HG02943 (cell line): ENCODE measurements around the gene SLC39A11.

Source experiments
- ATAC-seq: cut with Tn5 transposase; IDR thresholded peaks from one replicate; pipeline ENCODE4 v1.9.1; 2021; ENCODE audit warnings: mild to moderate bottlenecking, low read depth, moderate library complexity; ENCODE audit not compliant: unreplicated experiment

The SLC39A11 gene

DNA sequence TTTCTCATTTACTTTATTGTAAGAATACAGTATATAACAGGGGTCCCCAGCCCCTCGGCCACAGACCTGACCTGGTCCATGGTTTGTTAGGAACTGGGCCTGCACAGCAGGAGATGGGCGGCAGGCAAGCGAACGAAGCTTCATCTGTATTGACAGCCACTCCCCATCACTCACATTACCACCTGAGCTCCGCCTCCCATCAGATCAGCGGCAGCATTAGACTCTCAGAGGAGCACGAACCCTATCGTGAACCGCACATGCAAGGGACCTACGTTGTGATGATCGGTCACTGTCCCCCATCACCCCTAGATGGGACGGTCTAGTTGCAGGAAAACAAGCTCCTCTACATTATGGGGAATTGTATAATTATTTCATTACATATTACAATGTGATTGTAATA, 410.6 kb downstream of the SLC39A11 start:
- ATAC-seq = no peak

DNA sequence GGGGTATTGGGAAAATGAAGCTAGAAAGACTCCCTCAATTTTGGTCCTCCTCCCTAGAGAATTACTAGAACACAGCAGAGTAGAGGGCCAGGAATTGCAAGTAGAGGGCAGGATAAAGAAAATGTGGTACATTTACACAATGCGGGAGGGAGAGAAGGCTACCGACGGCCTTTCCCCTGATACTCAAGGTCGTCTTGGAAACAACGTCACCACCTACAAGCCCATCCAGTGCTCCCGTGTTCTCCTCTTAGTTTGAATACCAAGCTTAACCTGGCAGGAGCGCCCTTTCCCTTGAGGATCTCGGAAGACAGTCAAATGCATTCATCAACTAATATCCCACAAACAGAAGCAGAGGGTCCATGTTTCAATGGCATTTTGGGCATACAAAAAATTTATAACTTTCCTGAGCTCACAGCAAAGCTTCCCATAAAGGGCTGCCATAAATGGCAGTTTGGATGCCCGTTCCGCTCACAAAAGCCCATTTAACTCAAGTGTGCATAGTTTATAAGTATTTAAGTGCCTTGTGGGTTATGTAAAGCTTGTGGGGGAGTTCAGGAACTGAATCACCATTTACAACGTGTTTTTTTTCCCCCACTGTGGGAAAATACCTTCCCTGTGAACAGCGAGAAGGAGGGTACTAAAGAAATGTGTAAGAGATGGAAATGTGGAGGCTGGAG, 414.6 kb downstream of the SLC39A11 start:
- no peak for ATAC-seq

DNA sequence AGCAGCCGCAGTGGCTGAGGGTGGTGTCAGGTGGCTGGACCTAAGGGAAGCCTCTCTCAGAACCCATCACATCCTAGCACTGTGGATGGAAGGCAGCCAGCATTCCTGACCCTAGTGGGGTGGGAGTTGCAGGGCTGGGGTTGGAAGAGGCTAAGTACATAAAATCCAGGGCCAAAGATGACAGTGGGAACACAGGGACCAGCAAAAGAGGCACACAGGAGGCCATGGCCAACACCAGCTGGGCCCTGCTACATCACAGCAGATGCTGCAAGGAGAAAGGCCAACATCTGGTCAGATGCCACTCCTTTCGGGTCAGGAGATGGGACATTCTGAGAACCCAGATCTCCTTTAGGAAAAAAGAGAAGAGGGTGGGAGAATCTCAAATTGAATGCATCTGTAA, 415.4 kb downstream of the SLC39A11 start:
- no peak for ATAC-seq

DNA sequence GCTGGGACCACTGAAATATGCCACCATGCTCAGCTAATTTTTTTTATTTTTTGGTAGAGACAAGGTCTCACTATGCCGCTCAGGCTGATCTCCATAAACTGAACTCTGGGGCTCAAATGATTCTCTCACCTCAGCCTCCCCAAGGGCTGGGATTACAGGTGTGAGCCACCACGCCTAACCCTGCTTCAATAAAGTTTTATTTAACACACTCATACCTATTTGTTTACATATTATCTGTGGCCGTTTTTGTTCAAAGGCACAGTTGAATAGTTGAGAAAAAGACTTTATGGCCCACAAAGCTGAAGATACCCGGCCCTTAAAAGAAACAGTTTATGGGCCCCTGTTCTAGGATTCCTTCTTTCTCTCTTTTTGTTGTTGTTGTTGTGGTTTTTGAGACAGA, 419.8 kb downstream of the SLC39A11 start:
- ATAC-seq = no peak

DNA sequence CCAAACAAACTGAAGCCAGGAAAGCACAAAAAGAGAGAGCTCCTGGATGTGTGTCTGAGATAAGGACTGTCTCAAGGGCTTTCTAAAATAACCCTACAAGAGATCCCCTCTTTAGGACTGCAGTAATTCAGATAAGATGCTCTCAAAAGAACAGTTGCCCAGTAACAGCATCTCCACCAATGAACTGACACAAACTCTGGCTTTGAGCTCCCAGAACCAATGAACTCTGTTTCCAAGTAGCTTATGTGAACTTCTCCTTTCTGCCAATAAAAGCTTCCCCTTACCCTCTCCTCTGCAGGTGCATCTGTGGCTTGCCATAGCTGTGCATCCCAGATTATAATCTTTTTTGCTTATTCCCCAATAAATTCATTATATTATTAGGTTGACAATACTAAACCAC, 421.5 kb downstream of the SLC39A11 start:
- no peak for ATAC-seq

DNA sequence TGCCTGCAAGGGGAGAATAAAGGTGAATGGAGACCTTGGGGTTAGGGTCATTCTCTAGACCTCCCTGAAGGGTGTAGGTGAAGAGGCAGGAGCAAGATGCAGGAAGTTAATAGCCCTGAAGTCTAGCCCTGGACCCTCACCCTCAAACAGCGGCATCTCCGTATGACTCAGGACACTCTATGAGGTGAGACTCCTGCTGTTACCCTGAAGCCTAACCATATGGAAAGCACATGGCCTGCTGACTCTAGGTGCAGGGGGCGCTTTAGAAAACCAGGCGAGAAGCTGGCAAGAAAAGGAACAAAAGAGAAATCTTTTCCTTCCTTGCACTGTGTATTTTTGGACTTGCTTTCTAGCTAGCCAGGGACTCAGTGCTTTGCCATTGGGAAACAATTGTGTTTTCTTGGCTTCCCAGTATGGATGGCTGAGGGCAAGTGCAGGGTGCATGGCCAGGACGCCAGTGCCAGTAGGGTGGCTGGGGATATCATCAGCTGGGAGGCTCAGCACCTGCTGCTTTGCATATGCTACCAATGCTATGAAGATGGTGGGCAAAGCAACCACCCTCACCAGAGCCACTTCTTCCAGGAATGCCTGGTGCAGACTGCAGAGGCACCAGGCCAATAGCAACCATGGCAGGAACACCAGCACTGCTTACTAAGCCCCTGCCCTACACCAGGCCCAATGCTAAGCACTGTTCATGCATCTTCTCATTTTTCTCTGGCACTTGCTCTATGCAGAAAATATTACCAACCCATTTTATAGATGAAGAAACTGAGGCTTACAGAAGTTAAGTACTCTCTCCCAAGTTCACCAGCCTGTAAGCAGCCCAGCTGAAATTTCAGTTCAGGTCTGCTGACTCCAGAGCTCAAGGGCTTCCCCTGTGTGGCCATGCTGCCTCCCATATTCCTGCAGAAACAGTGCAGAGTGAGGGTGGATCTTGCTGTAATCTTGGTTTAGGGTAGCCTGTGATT, 425.1 kb downstream of the SLC39A11 start:
- ATAC-seq = no peak

DNA sequence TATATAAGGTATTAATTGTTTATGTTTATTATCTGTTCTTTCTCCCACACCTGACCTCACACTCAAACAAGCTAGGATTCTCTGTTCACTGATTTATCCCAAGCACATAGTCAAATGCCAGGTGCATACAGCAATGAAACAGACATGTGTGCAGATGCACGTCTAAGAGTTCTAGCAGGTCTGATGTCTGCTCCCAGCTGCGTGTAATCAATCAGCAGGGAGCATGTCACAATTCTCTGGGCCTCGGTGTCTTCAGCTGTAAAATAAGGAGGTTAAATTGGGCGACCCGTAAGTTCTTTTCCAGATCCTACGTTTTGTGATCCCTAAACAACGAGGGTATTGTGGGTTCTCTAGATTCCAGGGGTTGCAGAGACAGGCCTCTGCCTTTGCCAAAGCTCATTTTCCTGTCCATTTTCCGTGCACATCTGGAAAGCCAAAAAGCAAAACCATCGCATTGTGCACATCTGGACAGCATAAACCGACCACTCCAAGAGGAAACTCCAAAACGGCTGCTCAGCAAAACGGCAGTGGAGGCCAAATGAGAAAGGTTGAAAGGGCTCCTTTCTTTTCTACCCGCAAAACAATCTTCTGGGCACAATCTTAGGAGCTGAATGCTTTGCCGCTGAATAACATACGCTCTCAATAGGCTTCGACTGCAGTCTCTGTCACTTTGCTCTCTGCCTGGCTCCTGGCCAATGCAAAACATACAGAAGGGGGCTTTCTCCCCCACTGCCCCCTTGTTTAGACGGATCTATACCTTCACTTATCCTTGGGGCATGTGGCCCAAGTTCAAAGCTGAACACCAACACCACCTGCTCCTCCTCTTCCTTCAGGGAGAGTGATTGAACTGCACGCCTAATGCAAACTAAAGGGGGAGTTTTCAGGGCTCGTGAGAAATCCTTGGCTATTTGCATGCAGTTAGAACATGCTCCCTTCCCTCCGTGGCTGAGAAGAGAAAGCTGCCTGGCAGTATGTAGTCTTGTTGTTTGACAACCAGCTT, 426.3 kb downstream of the SLC39A11 start:
- no peak for ATAC-seq

DNA sequence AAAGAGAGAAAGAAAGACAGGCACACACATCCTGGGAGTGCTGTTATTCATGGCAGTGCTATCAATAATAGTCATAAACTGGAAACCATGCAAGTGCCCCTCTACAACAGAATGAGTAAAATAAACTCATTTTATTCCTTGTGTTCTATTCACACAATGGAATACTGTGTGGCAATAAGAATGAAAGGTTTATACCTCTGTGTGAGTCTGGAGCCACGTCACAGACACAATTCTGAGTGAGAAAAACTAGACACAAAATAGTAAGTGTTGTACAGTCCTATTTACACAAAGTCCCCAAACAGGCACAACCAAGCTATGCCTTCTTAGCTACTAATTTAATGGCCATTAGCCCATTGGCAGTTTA, 429.7 kb downstream of the SLC39A11 start:
- no peak for ATAC-seq

DNA sequence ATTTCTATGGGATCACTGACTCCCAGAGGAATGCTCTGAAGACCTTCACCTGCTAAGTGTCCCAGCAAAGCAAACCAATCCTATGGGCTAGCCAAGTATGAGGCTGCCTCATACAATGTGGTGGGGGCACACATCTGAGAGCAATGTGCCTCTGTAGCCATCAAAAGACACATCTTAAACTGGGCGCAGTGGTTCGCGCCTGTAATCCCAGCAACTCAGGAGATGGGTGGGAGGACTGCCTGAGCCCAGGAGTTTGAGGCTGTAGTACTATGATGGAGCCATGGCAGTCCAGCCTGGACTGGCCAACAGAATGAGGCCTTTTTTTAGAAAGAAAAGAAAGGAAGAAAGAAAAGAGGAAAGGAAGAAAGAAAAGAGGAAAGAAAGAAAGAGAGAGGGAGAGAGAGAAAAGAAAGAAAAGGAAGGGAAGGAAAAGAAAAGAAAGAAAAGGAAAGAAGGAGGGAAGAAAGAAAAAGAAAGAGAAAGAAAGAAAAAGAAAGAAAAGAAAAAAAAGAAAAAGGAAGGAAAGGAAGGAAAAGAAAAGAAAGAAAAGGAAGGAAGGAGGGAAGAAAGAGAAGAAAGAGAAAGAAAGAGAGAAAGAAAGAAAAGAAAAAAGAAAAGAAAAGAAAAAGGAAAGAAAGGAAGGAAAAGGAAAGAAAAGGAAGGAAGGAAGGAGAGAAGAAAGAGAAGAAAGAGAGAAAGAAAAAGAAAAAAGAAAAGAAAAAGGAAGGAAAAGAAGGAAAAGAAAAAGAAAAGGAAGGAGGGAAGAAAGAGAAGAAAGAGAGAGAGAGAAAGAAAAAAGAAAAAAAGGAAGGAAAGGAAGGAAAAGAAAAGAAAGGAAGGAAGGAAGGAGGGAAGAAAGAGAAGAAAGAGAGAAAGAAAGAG, 430.3 kb downstream of the SLC39A11 start:
- no peak for ATAC-seq

DNA sequence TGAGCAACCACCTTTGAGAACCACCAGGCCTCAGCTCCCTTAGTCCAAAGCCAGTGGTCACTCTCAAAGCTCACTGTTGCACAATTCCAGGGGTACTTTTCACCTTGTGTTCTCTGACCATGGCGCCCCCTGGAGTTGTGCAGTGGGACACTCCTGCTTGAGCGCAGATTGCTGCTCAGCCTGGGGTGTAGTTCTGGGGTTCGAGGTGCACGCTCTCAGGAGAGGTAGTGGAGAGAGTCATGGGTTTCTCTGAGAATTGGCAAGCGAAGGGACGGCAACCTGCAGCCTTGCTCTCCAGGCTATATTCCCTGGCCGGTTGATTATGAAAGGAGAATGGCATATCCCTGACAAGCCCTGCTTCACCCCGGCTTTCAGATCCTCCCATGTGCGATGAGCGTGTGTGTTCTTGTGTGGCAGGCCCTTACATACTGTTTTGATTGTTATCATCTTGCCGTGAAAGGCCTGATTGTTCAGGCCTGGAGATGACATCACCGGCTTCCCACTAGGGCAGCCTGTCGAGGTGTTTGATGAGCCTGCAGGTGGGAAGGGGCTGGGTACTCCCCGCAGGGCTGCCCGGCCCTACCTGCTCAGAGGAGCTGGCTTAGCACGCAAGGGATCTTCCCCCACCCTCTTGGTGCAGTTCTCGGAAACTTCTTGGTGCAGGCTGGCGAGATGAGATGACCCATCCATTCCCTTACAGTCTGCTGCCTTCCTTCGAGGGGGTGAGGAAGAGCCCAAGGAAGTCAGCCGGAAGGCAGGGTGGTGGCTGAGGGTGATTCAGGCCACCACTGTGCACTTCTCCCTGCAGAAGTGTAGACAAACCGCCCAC, 431.2 kb downstream of the SLC39A11 start:
- no peak for ATAC-seq

DNA sequence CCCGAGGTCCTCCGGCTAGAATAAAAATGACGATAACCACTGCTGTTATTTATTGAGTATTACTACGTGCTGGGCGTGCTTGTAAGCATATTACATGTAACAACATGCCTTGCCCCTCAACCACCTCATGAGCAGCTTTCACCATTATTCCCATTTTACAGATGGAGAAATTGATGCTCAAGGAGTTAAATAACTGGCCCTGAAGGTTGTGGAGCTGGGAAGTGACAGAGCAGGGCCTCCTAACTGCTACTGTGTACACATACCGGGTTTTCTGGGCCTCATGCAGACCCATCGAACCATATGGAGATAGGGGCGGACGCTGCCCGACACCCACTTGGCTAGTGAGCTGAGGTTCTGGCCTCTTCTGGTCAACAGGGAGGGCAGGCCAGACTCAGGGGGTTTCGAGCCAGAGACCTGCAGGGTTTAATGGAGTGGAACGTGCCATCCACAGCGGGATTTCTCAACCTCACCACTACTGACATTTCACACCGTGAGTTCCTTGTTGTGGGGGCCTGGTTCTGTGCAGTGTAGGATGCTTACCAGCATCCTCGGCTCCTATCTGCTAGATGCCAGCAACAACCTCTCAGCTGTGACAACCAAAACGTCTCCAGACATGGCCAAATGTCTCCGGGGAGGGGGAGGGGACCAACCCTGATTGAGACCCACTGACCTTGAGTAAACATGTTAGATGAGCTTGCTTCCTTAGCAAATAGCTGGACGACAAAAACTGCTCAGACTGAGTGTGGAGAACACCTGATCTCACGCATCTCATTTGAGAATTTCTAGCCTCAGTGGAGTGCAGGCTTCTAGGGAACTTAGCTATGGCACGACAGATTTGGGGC, 432.0 kb downstream of the SLC39A11 start:
- ATAC-seq = no peak

DNA sequence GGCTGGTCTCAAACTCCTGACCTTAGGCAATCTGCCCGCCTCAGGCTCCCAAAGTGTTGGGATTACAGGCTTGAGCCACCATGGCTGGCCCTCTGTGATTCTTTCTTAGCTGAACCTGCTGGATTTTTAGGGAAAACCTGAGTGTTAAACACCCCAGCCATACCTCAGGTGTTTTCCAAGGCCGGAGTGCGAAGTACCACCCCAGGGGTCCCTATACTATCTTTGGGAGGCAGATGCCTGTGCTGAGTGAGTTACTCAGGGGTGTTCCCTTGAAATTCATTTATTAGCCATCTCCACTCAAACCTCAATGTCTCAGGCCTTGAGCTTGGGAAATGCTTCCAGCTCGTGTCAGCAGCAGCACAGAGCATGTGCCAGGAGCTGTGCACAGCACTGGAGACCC, 432.7 kb downstream of the SLC39A11 start:
- no peak for ATAC-seq

DNA sequence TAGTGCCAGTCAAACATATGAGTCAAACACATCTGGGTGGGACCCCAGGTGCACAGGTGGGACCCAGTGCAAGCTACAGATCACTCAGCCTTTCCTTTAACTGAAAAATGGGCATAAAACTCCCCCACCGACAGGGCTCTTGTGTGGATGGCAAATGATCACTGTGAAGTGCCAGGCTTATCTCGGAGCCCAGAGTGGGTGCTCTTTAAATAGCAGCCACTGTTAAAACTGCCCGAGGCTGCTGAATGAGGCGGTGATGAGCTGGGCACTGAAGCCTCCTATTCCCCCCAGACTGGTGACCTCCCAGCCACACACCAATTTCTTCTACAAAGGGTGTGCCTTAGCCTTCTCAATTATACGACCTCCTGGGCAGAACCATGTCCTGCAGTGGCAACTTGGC, 433.8 kb downstream of the SLC39A11 start:
- no peak for ATAC-seq

DNA sequence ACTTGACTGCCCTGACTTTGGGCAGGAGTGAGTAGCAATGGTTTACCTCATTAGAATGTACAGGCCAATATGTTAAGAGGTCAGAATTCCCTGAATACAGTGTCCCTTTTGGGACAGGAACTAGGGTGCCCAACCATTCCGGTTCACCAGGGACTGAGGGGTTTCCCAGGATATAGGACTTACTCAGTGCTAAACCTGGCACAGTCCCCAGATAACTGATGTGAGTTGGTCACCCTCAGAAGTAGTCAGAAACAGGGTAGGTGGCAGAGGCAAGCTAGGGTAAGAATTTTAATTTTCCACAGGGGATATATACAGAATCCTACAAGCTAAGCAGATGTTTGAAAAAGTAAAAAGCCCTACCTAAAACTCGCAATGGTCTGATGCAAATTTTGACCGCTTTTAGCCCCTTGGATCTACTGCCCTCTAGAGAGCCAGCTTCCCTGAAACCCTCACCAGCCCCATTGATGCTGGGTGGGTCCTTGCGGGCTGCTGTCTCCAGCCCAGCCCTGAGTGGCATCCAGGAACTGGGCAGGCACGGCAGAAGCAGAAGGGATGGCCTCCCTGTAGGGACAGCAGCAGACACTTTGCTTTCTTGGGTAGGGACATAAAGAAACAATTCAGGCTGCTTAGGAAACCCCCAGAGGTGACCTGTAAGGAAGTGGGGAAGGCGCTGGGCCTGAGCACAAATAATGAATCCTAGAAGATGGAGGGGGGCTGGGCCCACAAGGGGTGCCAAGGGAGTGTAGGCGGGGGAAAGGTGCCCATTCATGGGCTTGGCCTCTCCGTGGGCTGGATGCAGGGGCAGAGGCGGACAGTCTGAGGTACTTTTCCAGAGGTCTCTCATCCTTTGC, 434.8 kb downstream of the SLC39A11 start:
- no peak for ATAC-seq

DNA sequence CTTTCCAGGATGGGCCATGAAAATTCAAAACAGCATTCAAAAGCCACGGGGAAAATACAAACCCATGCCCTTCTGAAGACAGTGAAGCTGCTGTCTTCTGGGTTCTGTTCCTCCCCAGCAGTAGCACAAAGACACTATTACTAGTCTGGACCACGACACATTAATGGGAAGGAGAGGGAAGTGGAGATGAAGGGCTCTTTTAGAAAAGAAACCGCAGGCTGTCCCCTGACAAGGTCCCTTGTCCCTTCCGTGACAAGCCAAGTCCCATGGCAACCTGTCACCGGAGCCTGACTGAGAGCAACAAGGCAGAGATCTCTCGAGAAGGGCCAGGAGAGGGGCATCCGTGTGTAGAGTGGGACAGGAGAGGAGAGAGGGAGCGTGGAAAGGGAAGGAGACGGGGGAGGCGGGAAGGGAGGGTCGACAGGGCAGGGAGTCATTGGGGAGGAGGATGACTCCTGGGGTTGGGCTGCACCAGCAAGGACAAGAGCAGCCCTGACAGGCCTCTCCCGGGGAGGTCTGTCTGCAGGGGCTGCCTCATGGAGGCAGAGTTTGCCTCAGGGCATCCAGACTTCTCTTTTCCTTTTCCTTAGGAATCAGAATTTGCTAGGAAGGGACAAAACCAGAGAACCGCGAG, 436.2 kb downstream of the SLC39A11 start:
- ATAC-seq = no peak

DNA sequence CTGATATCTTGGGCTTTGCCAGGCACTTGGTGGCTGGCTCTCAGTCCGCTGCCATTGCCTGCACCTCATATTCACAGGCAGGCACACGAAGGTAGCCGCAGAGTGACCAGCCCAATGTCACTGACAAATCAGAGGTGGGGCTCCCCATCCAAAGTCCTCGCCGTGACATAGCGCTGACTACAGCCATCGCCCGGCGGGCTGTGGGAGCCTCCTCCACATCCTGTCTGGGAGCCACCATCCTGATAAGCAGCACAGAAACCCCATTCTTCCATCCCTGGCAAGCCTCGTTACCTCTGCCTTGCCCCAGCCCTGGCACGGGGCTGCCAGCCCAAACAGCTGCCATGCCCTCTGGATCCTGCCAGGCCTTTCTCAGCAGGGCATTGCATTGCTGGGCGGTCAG, 437.8 kb downstream of the SLC39A11 start:
- no peak for ATAC-seq

DNA sequence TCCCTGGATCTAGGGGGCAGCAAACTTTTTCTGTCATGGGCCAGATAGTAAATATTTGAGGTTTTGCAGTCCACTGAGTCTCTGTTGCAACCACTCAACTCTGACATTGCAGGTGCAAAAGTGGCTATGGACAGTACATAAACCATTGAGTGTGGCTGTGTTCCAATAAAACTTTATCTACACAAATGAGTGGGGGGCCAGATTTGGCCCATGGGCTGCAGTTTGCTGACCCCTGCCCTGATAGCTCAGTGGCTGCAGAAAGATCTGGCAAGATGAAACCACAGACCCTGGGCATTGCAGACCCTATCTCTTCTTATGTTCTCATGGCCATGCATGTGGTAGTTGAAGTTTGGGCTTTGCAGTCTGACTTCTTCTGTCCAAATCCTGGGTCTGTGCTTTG, 440.5 kb downstream of the SLC39A11 start:
- ATAC-seq = no peak
